ENCODE results near the gene MYT1.
"Not testable (repeated sequence)": the region's sequence is repeated elsewhere in the genome, so short reads cannot be mapped to it uniquely, and the experiment has no call there.

- not testable (repeated sequence) for TF ChIP-seq CTCF (IDR thresholded peaks at IDR 0.05; ENCODE audit: insufficient read depth, low read length); POLR2AphosphoS5 (IDR thresholded peaks at IDR 0.05; ENCODE audit: low read depth); REST (IDR thresholded peaks at IDR 0.05; ENCODE audit: insufficient replicate concordance, low read depth); GABPA (IDR thresholded peaks at IDR 0.05; ENCODE audit: low read depth); SPI1 (IDR thresholded peaks at IDR 0.05; ENCODE audit: borderline replicate concordance, low read depth)
These were observed 29.5 kb upstream of the MYT1 start for GRCh38 chr20:64134744-64135143.
